NCI-H748 treated with DMSO at 0.1 percent for 48 hours (cell line): ENCODE data around the gene KCNH1.

ENCODE experiments used
- DNase-seq: peaks from one replicate; lab custom pipeline; 2025; lab: John Stamatoyannopoulos, UW

Gene KCNH1

DNA sequence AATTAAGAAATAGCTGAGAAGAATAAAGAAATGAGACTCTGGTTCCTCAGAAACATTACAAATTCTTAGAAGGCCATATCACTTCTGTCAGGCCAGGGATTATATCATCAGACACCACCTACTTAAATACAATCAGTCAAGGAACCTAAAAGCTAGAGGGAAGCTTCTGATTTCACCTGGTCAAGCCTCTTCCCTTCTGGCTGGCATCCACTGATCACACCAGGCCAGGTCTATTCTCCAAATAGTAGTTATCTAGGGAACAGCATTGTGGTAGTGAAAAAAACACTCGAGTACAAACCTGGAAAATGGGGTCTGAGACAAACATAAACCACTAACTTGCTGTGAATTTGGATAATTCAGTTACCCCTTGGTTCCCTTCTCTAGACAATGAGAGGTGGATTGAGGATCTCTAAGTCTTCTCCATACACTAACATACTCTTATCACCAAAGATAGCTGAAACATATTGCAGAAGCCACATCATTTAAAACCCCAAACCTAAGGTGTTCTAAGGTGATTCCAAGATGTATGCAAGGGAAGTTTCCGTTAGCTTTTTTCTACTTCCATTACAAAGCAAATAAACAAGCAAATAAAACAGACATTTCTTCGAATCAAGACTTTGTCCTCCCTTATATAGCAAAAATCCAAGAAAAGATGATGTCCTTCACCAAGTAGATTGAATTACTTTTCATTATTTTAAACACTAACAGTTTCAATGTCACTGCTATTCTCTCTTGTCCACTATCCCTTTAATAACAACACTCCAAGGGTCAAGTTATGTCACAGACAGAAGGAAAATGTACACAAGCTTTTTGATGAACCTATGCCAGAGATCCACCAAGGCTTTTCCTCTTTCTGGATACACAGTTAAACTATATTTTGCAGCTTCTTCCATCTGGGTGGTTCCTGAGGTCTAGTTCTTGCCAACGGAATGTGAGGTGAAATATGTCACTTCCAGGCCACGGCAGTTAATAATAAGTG is 212.9 kb downstream of the KCNH1 start:
- no peak for DNase-seq

DNA sequence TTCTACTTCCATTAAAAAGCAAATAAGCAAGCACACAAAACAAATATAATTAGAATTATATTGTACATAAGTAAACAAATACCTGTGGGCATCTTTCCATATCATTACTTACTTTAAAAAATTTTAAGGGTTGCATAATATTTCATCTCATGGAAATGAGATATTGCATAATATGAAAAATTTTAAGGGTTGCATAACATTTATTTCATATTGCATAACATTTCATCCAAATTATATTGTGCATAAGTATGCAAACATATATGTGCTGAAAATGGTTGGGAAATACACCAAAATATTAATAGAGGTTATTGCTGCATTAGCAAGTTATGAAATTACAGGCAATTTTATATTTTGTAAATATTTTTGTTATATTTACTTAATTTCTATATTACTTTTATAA is 213.7 kb downstream of the KCNH1 start:
- no peak for DNase-seq

DNA sequence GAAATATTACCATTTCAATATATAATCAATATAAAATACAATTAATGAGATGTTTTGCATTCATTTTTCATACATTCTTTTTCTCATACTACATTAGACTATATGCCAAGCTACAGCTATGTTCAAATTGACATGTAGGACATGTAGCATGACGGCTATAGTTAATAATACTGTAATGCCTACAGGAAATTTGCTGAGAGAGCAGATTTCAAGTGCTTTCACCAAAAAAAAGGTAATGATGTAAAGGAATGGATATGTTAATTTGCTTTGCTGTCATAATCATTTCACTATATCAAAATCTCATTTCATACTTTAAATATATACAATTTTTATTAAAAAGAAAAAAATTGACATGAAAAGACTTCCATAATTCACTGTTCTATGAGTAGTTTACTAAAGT is 215.1 kb downstream of the KCNH1 start:
- no peak for DNase-seq

DNA sequence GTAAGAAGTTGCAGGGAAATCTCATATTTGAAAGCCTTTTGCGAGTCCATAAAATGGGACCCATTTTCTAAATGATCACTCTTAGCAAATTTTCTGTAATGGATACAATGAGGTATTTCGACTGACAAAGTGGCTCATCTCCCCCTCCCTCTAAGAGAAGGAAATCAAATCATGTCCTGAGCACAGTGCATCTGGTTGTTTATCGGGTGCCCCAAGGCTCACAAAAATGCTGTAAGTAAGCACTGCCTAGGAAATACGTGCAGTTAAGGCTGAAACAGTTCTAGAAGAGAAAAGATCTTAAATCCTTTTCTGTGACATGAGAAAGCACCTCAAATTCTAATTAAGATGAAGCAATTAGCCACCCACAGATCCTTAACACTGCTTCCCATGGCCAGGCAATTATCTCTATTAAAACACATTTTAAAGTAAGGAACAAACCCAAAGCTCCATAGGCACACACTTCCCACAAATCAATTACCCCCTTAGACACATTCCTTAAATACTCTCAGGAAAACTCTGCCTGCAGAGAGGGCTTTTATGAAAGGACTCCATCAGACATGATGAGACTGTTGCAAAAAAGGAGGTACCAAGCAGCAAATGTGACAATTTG is 216.3 kb downstream of the KCNH1 start:
- no peak for DNase-seq

DNA sequence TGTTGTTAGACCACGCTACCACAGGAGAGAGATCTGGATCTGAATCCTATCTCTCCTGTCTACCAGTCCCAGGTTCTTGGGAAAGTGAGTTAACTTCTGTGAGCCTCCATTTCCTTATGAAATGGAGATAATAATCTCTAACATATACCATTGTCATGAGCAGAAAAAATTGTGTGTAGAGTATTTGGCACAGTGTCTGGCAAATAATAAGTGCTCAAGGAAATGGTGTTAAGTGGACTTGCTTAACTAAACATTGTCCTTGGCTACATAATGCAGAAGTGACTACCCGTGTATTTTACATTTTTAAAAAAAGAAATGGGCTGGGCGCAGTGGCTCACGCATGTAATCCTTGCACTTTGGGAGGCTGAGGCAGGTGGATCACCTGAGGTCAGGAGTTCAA is 217.4 kb downstream of the KCNH1 start:
- DNase-seq = no peak

DNA sequence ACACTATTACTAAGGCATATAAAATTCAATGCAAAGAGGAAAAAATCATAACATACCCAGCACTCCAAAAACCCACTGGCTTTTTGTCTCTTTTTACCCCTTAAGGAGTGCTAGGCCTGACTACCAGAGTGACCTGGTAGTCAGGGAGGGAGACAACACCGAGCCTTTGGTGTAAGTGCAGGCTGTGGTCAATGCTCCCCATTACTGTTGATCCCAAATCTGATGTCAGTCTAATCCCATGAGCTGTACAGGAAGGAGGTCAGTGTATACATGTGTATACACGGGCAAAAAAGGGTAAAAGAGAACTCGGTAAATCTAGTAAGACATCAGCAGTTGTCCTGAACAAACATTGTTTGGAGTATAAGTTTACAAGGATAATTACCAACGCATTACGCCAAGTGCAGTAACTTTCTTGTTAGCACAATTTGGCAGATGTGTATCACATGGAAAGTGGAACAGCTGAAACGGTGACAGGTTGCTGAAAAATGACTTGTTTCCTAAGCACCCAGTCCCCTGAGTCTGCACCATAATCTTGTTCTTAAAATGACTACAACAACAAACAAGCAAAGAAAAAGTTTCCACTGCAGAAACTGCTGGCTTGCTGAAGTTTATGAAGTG is 217.9 kb downstream of the KCNH1 start:
- no peak for DNase-seq

DNA sequence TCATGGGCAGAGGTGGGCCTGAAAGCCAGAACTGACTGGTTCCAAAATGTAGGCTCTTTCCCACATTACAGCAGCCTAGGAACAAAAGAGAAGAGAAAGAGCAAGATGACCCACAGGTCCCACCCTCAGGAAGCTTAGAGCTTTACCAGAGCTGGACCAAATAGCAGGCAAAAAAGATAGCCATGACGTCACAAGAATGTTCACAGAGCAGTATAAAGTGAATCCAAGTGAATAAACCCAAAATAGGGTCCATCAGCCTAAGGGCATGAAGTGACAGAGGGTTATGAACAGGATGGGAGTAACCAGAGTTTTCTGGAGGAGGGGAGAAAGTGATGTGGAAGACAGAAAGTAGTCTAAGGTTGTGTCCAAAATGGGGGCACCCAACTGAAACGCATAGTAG is 221.2 kb downstream of the KCNH1 start:
- DNase-seq = no peak

DNA sequence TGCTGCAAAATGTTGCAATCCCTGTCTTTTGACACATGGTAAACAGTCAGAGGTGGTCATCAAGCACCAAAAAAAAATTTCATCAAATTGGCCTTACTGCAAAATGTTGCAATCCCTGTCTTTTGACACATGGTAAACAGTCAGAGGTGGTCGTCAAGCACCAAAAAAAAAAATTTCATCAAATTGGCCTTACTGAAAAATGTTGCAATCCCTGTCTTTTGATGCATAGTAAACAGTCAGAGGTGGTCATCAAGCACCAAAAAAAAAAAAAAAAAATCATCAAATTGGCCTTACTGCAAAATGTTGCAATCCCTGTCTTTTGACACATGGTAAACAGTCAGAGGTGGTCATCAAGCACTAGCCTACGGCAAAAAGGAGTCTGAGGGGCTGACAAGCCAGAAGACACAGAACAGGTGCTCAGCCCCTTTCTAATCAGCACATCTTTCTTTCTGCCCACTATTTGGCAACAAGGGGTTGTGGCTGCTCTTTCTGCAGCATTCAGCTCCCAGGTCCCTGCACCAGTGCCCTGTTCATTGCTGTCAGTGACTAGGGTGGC is 223.8 kb downstream of the KCNH1 start:
- DNase-seq = no peak

DNA sequence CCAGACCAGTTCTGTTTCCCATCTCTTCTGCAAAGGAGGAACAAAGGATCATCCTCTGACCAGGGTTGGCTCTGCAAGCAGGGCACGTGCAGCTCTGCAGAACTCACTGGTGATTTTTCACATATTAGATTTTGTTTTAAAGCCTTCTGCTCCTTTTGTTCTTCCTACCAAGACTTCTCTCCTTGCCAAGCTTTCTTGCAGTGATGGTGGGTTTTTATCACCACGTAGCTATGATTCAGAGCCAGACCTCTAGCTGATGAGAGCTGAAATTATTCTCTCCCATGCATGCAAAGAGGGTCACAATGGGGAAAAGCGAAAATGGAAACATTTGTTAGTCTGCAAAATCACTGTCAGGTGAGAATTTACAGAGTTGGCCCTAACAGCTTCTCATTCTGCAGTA is 225.2 kb downstream of the KCNH1 start:
- DNase-seq = no peak

DNA sequence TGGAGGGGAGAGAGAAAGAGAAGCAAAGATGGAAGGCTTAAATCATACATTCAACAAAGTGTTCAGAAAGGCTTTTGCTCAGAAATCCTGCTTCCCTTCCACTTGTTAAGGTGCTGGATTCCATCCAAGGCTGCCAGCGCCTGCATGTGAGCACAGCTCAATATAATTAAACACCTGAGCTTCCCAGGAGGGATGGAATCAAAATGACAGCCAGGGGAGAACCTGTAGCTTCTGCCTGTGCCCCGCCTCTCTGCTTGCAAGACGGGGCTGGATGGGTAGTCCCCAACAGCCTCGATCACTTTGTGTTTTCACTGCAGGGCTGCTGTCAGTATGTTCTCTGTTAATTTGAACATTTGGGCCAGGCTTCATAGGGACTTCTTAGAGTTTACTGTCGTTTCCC is 225.7 kb downstream of the KCNH1 start:
- DNase-seq = no peak

DNA sequence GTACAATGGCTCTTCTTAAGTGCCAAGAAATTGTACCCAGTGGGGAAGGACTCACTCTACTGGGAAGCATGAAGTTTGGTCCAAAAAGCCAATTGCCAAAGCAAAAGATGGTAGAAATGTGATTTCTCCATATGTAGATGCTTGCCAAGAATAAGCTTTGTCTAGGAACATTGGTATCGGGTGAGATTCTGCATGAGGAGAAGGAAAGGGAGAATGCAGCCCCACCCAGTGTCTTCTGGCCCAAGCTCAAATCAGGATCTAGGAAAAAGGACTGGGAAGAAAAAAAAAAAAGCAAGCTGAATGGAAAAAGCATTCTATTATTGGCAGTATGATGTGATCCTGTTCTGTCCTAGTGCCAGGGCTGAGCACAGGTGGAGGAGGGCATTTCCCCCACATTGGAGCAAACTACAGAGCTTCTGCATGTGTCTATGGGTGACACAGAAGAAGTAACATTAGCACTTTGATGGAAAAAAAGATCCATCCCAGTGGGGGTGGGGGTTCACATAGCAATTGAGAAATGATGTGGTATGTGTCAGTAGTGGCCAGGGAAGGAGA is 226.6 kb downstream of the KCNH1 start:
- DNase-seq = no peak

DNA sequence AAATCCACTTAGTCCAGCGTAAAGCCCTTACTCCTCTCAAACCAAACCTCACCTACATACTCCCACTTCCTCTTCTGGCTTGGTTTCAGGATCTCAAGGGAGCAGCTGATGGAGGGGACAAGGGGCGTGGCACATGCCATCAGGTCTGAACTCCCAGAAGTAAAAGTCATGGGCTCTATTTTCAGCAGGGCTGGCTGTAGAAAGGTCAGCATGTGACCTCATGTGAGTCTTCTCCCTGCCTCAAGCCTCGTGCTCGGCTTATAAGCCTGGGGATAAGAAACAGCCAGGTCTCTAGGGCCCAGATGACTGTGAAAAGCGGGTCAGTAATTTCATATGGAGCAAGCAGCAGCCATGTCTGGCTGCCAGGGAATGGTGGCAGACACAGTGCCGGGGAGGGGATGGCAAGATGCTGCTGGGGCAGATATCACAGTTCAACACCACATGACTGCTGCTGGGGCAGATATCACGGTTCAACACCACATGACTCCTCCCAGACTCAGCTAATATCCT is 227.9 kb downstream of the KCNH1 start:
- DNase-seq = no peak

DNA sequence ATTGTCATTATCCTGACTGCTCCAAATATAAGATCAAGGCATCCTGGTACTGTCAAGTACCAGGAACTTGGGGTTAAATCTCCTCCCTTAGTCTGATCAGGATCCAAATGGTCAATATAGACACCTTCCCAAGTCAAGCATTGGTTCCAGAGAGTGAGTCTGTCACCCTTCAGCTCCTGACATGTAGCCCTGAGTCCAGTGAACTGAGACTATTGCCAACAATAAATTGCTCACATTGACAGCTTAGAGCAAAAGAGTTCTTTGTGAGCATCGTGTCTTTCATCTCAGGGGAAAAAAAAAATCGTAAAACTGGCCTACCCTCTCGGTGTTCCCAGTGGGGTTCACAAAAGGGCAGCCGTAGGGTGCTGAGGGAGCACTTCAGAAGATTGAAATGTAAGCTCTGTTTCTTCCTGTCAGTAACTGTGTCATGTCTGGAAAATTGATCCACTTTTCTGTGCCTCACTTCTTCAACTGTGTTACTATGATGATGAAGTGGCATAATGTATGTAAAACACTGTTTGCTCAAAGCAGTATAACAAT is 228.5 kb downstream of the KCNH1 start:
- DNase-seq = no peak

DNA sequence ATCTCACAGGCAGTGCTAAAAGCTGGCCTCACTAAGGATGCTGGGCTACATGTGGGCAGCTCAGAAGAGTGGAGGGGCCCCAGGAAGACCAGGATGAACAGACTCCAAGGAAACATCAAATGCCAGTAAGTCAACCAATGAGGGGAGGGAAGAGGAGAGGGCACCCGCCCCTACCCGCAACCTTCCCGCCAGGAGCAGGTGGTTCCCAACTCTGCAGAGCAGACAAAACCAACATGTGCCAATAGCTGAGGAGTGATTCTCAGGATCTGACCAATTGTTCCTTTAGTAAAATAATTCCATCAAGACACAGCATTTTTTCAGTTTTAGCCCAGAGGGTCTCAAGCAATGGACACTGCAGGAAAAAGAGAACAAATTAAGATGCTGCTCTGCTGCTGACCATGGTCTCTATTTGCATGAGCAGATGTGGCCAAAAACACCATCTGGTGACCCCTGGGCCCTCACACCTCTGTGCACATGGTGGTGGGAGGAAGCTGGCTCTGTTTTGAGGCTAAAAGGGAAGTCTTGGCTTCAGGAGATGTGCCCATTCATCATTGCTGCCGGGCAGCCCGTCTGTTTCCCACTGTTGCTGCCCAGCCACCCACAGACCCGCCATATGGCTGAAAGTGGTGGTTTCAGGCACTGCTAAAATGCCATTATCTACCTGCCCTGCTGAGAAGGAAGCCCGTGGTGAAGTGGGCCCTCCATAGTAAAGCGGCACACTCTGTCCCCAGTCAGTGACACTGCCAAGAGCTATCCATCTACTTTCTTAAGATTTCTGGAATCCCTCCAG is 231.8 kb downstream of the KCNH1 start:
- no peak for DNase-seq

DNA sequence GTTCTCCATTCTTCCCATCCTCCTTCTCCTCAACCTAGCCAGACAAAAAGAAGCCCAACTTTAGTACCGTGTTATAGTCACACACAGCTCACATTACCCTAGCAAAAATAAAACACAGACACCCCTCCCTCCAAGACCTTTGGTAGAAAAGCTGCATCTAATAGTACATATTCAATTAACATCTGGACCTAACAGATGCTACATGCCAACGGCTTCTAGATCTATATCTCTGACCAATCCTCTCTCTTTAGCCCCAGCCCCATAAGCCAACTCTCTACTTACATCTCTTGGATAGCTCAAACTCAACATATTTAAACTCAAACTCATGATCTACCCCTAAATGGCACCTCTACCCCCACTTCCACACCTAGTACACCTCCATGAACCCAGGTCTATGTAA is 233.1 kb downstream of the KCNH1 start:
- DNase-seq = no peak

DNA sequence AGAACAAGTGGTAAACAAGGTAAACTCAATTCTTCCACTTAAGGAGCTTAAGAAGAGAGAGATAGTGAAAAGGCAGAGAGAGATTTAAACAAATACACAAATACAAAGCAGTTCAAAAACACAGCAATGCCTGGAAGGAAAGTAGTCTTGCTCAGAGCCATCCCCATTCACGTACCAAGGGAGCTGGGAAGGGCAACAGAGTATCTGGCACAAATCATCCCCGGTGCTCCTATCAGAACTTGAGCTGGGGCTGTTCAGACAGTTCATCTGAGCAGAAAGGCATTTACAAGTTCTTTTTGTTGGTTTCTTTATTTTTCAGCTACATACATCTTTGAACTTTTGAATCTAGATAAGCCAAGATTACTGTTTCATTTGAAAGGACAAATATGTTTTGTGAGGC is 233.9 kb downstream of the KCNH1 start:
- DNase-seq = no peak

DNA sequence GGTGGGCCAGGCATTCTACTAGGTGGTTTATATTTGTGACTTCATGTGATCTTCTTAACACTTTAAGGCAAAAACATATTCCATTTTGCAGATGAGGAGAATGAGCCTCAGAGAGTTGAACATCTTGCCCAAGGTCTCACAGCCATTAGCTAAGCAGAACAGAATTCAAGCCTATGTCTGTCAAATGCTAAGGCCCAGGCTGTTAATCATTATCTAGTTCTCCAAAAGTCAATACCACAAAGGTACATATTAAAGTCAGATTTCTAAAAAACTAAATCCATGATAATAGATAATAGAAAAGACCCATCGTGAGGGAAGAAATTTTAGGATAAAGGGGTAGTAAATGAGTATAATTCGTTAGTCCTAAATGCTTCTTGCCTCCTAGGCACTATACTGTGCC is 234.3 kb downstream of the KCNH1 start:
- DNase-seq = no peak

DNA sequence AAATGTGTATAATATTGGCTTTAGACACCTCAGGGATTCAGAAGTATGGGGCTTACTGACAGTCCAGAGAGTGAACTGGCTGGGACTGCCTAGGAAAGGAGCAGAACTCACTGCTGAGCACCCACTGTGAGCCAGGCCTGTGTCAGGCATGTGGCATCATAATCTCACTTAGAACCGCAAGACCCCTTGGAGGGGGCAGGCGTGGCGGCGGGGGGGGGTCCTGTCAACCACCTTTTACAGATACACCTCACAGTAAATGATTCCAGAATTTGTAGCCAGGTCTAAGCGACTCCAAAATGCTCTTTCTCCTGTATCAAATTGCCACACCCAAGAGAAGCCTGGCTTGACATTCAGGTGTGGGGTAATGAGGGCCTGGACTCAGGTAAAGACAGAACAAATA is 235.5 kb downstream of the KCNH1 start:
- DNase-seq = no peak

DNA sequence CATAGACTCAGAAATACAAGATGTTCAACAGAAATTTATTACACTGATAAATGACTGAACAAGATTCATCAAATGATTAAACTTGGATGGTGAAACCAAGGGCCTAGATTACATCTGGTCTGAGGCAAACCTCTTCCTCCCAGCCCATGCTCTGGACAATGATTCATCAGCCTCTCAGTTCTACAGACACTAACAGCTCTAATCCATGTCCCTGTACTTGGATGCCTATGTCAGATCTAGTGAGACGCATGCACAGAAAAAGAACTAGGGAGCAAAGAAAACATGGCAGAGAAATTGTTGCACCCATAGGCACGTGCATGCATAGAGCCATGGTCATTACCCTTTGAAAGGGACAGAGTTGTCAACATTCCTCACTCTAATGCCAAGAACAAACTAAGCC is 250.1 kb downstream of the KCNH1 start:
- DNase-seq = no peak

DNA sequence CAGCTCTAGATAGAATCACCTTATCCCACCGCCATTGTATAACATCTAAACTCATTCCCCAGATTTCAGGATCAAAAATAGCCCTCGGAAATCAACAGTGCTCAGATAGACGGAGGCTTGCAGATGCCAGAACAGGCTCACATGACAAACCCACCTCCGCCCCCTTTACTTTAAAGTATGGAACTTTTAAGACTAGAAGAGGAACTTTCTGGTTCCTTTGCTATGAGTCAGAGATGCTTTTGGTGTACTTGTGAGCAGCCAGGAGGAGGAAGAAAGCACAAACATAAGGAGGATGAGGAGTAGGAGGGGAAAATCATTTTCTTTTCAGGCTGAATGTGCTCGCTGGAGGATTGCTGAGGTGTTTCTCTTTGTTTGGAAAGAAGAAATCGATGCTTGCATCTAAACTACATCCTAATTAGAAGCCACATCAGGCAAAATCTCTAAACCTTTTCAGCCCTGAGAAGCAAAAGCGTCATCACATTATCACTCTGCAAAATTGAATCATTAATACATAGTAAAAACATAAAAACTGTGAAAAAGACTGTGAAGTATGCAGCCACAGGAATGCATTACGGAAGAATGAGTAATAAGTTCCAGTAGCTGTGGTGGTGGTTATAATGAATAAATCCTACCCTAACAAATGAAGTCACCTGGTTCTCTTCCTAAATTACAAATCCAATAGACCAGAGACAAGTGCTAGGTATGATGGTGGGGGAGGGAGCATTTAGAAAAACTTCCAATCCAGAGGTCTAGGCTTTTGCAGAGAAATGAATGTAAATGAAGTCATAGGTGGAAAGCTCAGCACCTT is 251.3 kb downstream of the KCNH1 start:
- no peak for DNase-seq
